ENCODE data around the gene LRRIQ4. TPM values are rescaled to one million over a fixed set of nuclear protein-coding genes. Genes with fewer than 3 reads are reported as not detected.

Gene LRRIQ4
- total RNA-seq, 2 experiments from 2014 or later, result not detected

DNA sequence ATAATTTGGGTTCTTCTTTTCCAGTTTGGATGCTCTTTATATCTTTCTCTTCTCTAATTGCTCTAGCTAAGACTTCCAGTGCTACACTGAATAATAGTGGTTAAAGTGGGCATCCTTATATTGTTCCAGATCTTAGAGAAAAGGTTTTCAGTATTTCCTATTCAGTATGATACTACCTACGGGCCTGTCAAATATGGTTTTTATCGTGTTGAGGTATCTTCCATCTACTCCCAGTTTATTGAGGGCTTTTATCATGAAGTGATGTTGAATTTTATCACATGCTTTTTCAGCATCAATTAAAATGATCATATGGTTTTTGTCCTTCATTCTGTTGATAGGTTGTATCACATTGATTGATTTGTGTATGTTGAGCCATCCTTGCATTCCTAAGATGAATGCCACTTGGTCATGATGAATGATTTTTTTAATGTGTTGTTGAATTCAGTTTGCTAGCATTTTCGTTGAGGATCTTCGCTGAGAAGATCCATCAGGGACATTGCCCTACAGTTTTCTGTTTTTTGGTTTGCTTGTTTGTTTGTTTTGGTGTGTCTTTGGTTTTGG is 3.0 kb downstream of the LRRIQ4 start:
- no peak for DNase-seq
- Histone ChIP-seq H3K27me3 (ENCODE audit: control insufficient read depth in 1 of 2, insufficient read depth in 2 of 2, low read length in 2 of 2) (peaks cover 0 to 4% of the 10 kb centered on the region in 2 experiments), H3K27ac (ENCODE audit: low read depth in 1 of 2, low read length in 2 of 2) (no peak overlapping the region), H3K36me3 (ENCODE audit: insufficient read depth, low read length) (no peaks in the 10 kb centered on the region), H3K9me3 (ENCODE audit: control insufficient read depth in 1 of 2, insufficient read depth in 1 of 2, low read length in 2 of 2) (peaks cover 0 to 13% of the 10 kb centered on the region in 2 experiments), H3K4me3 (ENCODE audit: low read length) (no peak overlapping the region), H3K4me1 (ENCODE audit: insufficient read depth, low read length) (peaks cover 27% of the 10 kb centered on the region)
- H3K4me1 Mint-ChIP-seq (ENCODE audit: low read depth), result peaks cover 26% of the 10 kb centered on the region
- H3K27me3 Mint-ChIP-seq, result peaks cover 19% of the 10 kb centered on the region
- ChIA-PET POLR2A (interaction anchor here (2.1 kb wide), 1 partner anchor 43 kb away, joined by 7 read pairs; the partner anchor contains the start of gene MYNN), CTCF (interaction anchor here (0.7 kb wide), 1 partner anchor 210 kb away, joined by 3 read pairs; no protein-coding TSS in a partner anchor)
- H3K4me3 Mint-ChIP-seq, result no peak overlapping the region
- no peak for ATAC-seq (ENCODE audit: poor library complexity)
- intact Hi-C loops (cut with DNase I, micrococcal nuclease), result no loop called here
- H3K27ac Mint-ChIP-seq, result no peak overlapping the region
- TF ChIP-seq, protein P1, sequence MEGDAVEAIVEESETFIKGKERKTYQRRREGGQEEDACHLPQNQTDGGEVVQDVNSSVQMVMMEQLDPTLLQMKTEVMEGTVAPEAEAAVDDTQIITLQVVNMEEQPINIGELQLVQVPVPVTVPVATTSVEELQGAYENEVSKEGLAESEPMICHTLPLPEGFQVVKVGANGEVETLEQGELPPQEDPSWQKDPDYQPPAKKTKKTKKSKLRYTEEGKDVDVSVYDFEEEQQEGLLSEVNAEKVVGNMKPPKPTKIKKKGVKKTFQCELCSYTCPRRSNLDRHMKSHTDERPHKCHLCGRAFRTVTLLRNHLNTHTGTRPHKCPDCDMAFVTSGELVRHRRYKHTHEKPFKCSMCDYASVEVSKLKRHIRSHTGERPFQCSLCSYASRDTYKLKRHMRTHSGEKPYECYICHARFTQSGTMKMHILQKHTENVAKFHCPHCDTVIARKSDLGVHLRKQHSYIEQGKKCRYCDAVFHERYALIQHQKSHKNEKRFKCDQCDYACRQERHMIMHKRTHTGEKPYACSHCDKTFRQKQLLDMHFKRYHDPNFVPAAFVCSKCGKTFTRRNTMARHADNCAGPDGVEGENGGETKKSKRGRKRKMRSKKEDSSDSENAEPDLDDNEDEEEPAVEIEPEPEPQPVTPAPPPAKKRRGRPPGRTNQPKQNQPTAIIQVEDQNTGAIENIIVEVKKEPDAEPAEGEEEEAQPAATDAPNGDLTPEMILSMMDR (IDR thresholded peaks at IDR 0.05), result no peak
- peaks cover 7% of the 10 kb centered on the region for H3K36me3 Mint-ChIP-seq (ENCODE audit: low read depth)
- H3K9me3 Mint-ChIP-seq, result peaks cover 5% of the 10 kb centered on the region

DNA sequence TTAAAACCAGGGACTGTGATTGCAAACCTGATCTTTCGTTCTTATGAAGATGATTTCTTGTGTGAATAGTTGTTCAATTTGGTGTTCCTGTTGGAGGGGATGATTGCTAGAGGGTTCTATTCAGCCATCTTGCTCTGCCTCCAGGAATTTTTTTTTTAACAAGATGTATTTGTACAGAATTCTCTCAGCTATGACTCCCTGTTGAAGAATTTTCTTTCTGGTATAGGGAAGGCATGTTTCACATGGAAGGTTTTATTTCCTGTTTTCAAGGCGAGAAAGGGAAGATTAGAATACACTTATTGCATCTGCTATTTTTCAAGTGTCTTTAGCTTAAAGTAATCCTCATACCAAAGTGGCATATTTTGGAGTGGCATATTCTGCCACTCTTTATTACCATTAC is 5.6 kb downstream of the LRRIQ4 start:
- Histone ChIP-seq H3K27ac (ENCODE audit: low read depth in 1 of 2, low read length in 2 of 2) (no peak overlapping the region), H3K27me3 (ENCODE audit: control insufficient read depth in 1 of 2, insufficient read depth in 2 of 2, low read length in 2 of 2) (peaks cover 4% of the 10 kb centered on the region in 2 experiments), H3K9me3 (ENCODE audit: control insufficient read depth in 1 of 2, insufficient read depth in 1 of 2, low read length in 2 of 2) (peaks cover 0 to 13% of the 10 kb centered on the region in 2 experiments), H3K4me3 (ENCODE audit: low read length) (no peak overlapping the region), H3K4me1 (ENCODE audit: insufficient read depth, low read length) (peaks cover 11% of the 10 kb centered on the region), H3K36me3 (ENCODE audit: insufficient read depth, low read length) (no peaks in the 10 kb centered on the region)
- DNase-seq, result no peak
- TF ChIP-seq, protein P1 (IDR thresholded peaks at IDR 0.05), result no peak
- peaks cover 5% of the 10 kb centered on the region for H3K9me3 Mint-ChIP-seq
- peaks cover 4% of the 10 kb centered on the region for H3K36me3 Mint-ChIP-seq (ENCODE audit: low read depth)
- CTCF ChIA-PET, result no interaction called here
- no peak overlapping the region for H3K27ac Mint-ChIP-seq
- H3K27me3 Mint-ChIP-seq, result peaks cover 31% of the 10 kb centered on the region
- intact Hi-C loops (cut with DNase I, micrococcal nuclease), result no loop called here
- H3K4me3 Mint-ChIP-seq, result no peak overlapping the region
- ATAC-seq (ENCODE audit: poor library complexity), result no peak
- H3K4me1 Mint-ChIP-seq (ENCODE audit: low read depth), result peaks cover 12% of the 10 kb centered on the region
- POLR2A ChIA-PET, result no interaction called here

DNA sequence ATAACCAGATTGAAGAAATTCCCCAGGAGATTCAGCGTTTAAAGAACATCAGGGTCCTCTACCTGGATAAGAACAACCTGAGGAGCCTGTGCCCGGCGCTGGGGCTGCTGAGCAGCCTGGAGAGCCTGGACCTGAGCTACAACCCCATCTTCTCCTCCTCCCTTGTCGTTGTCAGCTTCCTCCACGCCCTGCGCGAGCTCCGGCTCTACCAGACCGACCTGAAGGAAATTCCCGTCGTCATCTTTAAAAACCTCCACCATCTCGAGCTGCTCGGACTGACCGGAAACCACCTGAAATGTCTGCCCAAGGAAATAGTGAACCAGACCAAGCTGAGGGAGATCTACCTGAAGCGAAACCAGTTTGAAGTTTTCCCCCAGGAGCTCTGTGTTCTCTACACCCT is 9.4 kb downstream of the LRRIQ4 start:
- H3K9me3 ChIP-seq (ENCODE audit: control insufficient read depth in 1 of 2, insufficient read depth in 1 of 2, low read length in 2 of 2), result no peaks in the 10 kb centered on the region
- intact Hi-C loops (cut with DNase I, micrococcal nuclease), result no loop called here

More for the DNA sequence above, 9.4 kb downstream of the LRRIQ4 start:
- peaks cover 38% of the 10 kb centered on the region for H3K27me3 Mint-ChIP-seq
- no peak overlapping the region for H3K4me3 Mint-ChIP-seq
- H3K4me3 ChIP-seq (ENCODE audit: low read length), result no peak overlapping the region
- no peaks in the 10 kb centered on the region for H3K36me3 Mint-ChIP-seq (ENCODE audit: low read depth)
- H3K27me3 ChIP-seq (ENCODE audit: control insufficient read depth in 1 of 2, insufficient read depth in 2 of 2, low read length in 2 of 2), result peaks cover 4% of the 10 kb centered on the region in 2 experiments
- DNase-seq, result no peak
- ChIA-PET CTCF (no interaction called here), POLR2A (no interaction called here)
- no peaks in the 10 kb centered on the region for H3K4me1 Mint-ChIP-seq (ENCODE audit: low read depth)
- TF ChIP-seq, protein P1 (IDR thresholded peaks at IDR 0.05), result no peak
- no peaks in the 10 kb centered on the region for H3K4me1 ChIP-seq (ENCODE audit: insufficient read depth, low read length)
- H3K36me3 ChIP-seq (ENCODE audit: insufficient read depth, low read length), result no peaks in the 10 kb centered on the region
- H3K27ac ChIP-seq (ENCODE audit: low read depth in 1 of 2, low read length in 2 of 2), result no peak overlapping the region
- H3K9me3 Mint-ChIP-seq, result no peaks in the 10 kb centered on the region
- no peak overlapping the region for H3K27ac Mint-ChIP-seq
- ATAC-seq (ENCODE audit: poor library complexity), result no peak

Measured in CD4-positive, alpha-beta T cell (primary cell).